ENCODE measurements around the gene CNIH3. TPM values are rescaled to one million over a fixed set of nuclear protein-coding genes. Genes with fewer than 3 reads are reported as not detected.

Gene CNIH3
- total RNA-seq (2022; extraction: Qiagen RNA extraction; ENCODE audit: low read depth) = 0.57 to 0.98 TPM (median 0.74 TPM) in 5 replicates

DNA sequence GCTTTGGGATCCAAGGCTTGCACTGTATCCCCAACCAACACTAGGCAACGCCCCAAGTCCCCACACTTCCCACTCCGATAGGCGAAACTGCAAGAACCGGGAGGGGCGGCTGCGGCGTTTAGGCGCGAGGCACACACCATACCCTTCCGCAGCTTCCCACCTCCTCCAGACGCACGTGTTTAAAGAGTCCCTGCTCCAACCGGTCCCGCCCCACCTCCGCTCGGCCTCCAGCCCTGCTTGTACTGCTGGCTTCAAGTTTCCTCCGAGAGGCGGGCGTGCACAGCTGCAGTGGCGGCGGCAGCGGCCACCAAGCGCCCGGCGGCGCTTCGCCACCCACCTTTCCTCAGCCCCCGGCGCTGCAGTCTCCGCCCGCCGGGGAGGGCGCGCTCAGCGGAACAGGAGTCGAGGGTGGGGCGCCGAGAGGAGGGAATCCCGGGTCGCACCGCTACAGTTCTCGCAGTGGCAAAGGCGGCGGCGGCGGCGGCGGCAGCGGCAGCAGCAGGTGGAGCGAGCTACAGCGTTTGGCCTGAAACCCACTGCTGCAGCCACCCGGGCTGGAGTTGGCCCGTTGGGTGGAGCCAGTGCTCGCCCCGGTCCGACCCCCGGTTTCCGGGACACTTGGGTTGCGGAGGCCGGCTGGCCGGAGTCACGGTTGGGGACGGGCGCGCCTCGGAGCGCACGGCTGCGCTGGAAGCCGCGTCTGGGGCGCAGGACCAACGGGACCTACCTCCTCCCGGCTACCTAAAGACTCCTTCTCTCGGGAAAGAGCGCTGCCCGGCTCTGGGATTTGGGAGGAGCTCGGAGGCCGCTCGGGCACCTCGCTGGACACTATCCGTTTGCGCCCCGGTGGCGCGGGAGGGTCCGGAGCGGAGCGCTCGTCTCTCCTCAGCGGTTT, at the start of gene CNIH3:
Gene CNIH3, plus strand, starts transcription at position 457 of the 895 bp plus-strand sequence. CDS start 858 bp downstream, outside the sequence.

Other genes starting within 250 kb of the CNIH3 start
- 29.4 to 43.1 TPM (median 38.4 TPM) in 5 replicates for gene WDR26, start 181.5 kb upstream of the CNIH3 start, total RNA-seq (2022; extraction: Qiagen RNA extraction; ENCODE audit: low read depth)